Loucy (cell line): ENCODE results near the gene P4HA1.
"Not testable (repeated sequence)": the region's sequence is repeated elsewhere in the genome, so short reads cannot be mapped to it uniquely, and the experiment has no call there.

Experiments
- H2AFZ ChIP-seq: fragments of 200-600 bp; sonication (generic); 2 replicates; pipeline ENCODE4 v1.6.0; 2016; ENCODE audit warnings: antibody characterized with exemption, mild to moderate bottlenecking, low read length, moderate library complexity
- H3F3A ChIP-seq: fragments of 200-600 bp; 2 replicates; pipeline ENCODE4 v1.6.0; 2016; ENCODE audit warnings: antibody characterized with exemption, low read depth, mild to moderate bottlenecking
- H3K27me3 ChIP-seq: fragments of 200-600 bp; sonication (generic); 2 replicates; pipeline ENCODE4 v1.6.1; 2014; ENCODE audit warnings: low read length, mild to moderate bottlenecking; ENCODE audit not compliant: insufficient read depth, poor library complexity, severe bottlenecking
- H3K36me3 ChIP-seq: fragments of 200-600 bp; sonication (generic); 2 replicates; pipeline ENCODE4 v1.6.1; 2016; ENCODE audit warnings: low read length; ENCODE audit not compliant: insufficient read depth
- H3K4me1 ChIP-seq: fragments of 200-600 bp; sonication (generic); 2 replicates; pipeline ENCODE4 v1.5.1; 2014; ENCODE audit warnings: low read length, mild to moderate bottlenecking; ENCODE audit not compliant: insufficient read depth, poor library complexity, severe bottlenecking
- H3K4me2 ChIP-seq: fragments of 200-600 bp; sonication (generic); 2 replicates; pipeline ENCODE4 v1.6.0; 2014; ENCODE audit warnings: antibody characterized with exemption, low read length, low read depth, mild to moderate bottlenecking; ENCODE audit not compliant: poor library complexity, severe bottlenecking
- H3K4me3 ChIP-seq: fragments of 200-600 bp; sonication (generic); 2 replicates; pipeline ENCODE4 v1.5.1; 2014; ENCODE audit warnings: low read length, mild to moderate bottlenecking, mixed read lengths; ENCODE audit not compliant: poor library complexity, severe bottlenecking
- H3K79me2 ChIP-seq: fragments of 200-600 bp; sonication (generic); 2 replicates; pipeline ENCODE4 v1.6.1; 2014; ENCODE audit warnings: low read length; ENCODE audit not compliant: insufficient read depth
- H3K9ac ChIP-seq: fragments of 200-600 bp; sonication (generic); 2 replicates; pipeline ENCODE4 v1.6.0; 2014; ENCODE audit warnings: mild to moderate bottlenecking, low read depth, low read length, moderate library complexity; ENCODE audit not compliant: poor library complexity, severe bottlenecking
- H3K9me2 ChIP-seq: fragments of 200-600 bp; sonication (generic); replicated peaks from 2 replicates; pipeline ENCODE4 v1.6.1; 2016; ENCODE audit warnings: low read depth, low read length, mixed read lengths
- H3K9me3 ChIP-seq: fragments of 200-600 bp; sonication (generic); 2 replicates; pipeline ENCODE4 v1.6.1; 2014; ENCODE audit warnings: mild to moderate bottlenecking, antibody characterized with exemption, low read length, low read depth; ENCODE audit not compliant: insufficient read depth
- H4K20me1 ChIP-seq: fragments of 200-600 bp; sonication (generic); 2 replicates; pipeline ENCODE4 v1.6.0; 2014; ENCODE audit warnings: antibody characterized with exemption, low read length, mild to moderate bottlenecking; ENCODE audit not compliant: insufficient read depth, poor library complexity, severe bottlenecking
- EZH2phosphoT487 ChIP-seq: fragments of 200-600 bp; IDR thresholded peaks from 2 replicates; pipeline ENCODE4 v1.6.1; 2018; ENCODE audit warnings: antibody characterized with exemption, mild to moderate bottlenecking, moderate library complexity, borderline replicate concordance
- TF ChIP-seq, protein P1 (sequence below): fragments of 200-600 bp; sonication (generic); conservative IDR thresholded peaks from 2 replicates; pipeline ENCODE4 v1.5.1; 2014; ENCODE audit warnings: mild to moderate bottlenecking, antibody characterized with exemption, low read length

Gene P4HA1

DNA sequence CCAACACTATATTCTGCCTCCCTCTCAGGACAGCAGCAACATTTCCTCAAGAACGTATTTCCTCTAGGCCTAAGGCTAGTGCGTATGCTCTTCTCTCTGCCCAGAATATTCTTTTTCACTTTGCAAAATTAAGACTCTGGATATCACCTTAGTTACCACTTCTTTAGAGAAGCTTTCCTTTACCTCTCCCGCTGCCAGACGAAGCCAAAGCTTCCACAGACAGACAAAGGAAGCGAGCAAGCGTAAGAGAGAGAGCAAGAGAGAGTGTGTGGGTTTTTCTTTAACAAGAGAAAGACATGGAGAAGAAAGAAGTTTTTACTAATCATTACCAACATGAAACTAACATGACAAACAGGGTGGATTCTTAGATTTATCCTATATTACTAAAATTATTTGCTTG, 64.1 kb downstream of the P4HA1 start:
- no peaks in the 10 kb centered on the region for H3K9me3 ChIP-seq
- no peak overlapping the region for H3K9ac ChIP-seq
- no peak overlapping the region for H3K4me2 ChIP-seq
- no peaks in the 10 kb centered on the region for H3K4me1 ChIP-seq
- peaks cover 64% of the 10 kb centered on the region for H3K36me3 ChIP-seq
- H2AFZ ChIP-seq = no peak overlapping the region
- H3K4me3 ChIP-seq = no peak overlapping the region
- TF ChIP-seq, protein P1, sequence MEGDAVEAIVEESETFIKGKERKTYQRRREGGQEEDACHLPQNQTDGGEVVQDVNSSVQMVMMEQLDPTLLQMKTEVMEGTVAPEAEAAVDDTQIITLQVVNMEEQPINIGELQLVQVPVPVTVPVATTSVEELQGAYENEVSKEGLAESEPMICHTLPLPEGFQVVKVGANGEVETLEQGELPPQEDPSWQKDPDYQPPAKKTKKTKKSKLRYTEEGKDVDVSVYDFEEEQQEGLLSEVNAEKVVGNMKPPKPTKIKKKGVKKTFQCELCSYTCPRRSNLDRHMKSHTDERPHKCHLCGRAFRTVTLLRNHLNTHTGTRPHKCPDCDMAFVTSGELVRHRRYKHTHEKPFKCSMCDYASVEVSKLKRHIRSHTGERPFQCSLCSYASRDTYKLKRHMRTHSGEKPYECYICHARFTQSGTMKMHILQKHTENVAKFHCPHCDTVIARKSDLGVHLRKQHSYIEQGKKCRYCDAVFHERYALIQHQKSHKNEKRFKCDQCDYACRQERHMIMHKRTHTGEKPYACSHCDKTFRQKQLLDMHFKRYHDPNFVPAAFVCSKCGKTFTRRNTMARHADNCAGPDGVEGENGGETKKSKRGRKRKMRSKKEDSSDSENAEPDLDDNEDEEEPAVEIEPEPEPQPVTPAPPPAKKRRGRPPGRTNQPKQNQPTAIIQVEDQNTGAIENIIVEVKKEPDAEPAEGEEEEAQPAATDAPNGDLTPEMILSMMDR = no peak
- TF ChIP-seq EZH2phosphoT487 = no peak
- H3K27me3 ChIP-seq = no peaks in the 10 kb centered on the region
- H3K9me2 ChIP-seq = no peaks in the 10 kb centered on the region
- no peaks in the 10 kb centered on the region for H3K79me2 ChIP-seq
- no peaks in the 10 kb centered on the region for H4K20me1 ChIP-seq
- H3F3A ChIP-seq = no peaks in the 10 kb centered on the region; the same call in 1 of the 2 replicates

DNA sequence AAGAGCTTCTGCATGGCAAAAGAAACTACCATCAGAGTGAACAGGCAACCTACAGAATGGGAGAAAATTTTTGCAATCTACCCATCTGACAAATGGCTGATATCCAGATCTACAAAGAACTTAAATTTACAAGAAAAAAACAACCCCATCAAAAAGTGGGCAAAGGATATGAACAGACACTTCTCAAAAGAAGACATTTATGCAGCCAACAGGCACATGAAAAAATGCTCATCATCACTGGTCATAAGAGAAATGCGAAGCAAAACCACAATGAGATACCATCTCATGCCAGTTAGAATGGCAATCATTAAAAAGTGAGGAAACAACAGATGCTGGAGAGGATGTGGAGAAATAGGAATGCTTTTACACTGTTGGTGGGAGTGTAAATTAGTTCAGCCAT, 70.0 kb downstream of the P4HA1 start:
- H4K20me1 ChIP-seq, H2AFZ ChIP-seq, H3K9ac ChIP-seq, H3K79me2 ChIP-seq, H3K4me3 ChIP-seq, H3K9me3 ChIP-seq, H3K4me1 ChIP-seq, H3K27me3 ChIP-seq, H3K9me2 ChIP-seq, H3K4me2 ChIP-seq, H3F3A ChIP-seq: not testable (repeated sequence)
- H3K36me3 ChIP-seq = peaks cover 41% of the 10 kb centered on the region

DNA sequence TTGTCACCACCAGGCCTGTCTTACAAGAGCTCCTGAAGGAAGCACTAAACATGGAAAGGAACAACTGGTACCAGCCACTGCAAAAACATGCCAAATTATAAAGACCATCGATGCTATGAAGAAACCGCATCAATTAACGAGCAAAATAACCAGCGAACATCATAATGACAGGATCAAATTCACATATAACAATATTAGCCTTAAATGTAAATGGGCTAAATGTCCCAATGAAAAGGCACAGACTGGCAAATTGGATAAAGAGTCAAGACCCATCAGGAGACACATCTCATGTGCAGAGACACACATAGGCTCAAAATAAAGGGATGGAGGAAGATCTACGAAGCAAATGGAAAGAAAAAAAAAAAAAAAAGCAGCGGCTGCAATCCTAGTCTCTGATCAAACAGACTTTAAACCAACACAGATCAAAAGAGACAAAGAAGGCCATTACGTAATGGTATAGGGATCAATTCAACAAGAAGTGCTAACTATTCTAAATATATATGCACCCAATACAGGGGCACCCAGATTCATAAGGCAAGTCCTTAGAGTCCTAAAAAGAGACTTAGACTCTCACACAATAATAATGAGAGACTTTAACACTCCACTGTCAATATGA, 73.1 kb downstream of the P4HA1 start:
- not testable (repeated sequence) for H3K4me1 ChIP-seq, H2AFZ ChIP-seq
- peaks cover 18% of the 10 kb centered on the region; the same call in 1 of the 2 replicates for H3K79me2 ChIP-seq

DNA sequence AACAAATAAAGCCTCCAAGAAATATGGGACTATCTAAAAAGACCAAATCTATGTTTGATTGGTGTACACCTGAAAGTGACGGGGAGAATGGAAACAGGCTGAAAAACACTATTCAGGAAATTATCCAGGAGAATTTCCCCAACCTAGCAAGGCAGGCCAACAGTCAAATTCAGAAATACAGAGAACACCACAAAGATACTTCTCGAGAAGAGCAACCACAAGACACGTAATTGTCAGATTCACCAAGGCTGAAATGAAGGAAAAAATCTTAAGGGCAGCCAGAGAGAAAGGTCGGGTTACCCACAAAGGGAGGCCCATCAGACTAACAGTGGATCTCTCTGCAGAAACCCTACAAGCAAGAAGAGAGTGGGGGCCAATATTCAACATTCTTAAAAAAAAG, 73.7 kb downstream of the P4HA1 start:
- not testable (repeated sequence) for H2AFZ ChIP-seq
- peaks cover 24% of the 10 kb centered on the region; the same call in 1 of the 2 replicates for H3K79me2 ChIP-seq

More for the DNA sequence above, 73.1 kb downstream of the P4HA1 start:
- not testable (repeated sequence) for H3F3A ChIP-seq, H4K20me1 ChIP-seq, H3K9me2 ChIP-seq, H3K9ac ChIP-seq, H3K4me2 ChIP-seq, H3K4me3 ChIP-seq, H3K27me3 ChIP-seq, H3K9me3 ChIP-seq
- peaks cover 48% of the 10 kb centered on the region; the same call in 1 of the 2 replicates for H3K36me3 ChIP-seq

DNA sequence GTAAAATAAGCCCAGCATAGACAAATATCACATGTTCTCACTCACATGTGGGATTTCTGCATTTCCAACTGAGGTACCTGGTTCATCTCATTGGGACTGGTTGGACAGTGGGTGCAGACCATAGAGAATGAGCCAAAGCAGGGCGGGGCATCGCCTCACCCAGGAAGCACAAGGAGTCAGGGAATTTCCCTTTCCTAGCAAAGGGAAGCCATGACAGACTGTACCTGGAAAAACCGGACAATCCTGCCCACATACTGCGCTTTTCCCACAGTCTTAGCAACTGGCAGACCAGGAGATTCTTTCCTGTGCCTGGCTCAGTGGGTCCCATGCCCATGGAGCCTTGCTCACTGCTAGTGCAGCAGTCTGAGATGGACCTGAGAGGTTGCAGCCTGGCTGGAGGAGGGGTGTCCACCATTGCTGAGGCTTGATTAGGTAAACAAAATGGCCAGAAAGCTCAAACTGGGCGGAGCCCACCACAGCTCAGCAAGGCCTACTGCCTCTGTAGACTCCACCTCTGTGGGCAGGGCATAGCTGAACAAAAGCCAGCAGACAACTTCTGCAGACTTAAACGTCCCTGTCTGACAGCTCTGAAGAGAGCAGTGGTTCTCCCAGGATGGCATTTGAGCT, 75.0 kb downstream of the P4HA1 start:
- H3K4me2 ChIP-seq, H4K20me1 ChIP-seq, H3K4me3 ChIP-seq, H3K9me3 ChIP-seq, H3K9ac ChIP-seq, H3K9me2 ChIP-seq, H2AFZ ChIP-seq, H3K4me1 ChIP-seq, H3F3A ChIP-seq, H3K27me3 ChIP-seq: not testable (repeated sequence)
- H3K36me3 ChIP-seq = peaks cover 56% of the 10 kb centered on the region; the same call in 1 of the 2 replicates
- H3K79me2 ChIP-seq = peaks cover 27% of the 10 kb centered on the region; the same call in 1 of the 2 replicates

More for the DNA sequence above, 73.7 kb downstream of the P4HA1 start:
- H3K9me2 ChIP-seq, H3K4me1 ChIP-seq, H3K9ac ChIP-seq, H4K20me1 ChIP-seq, H3K4me2 ChIP-seq, H3K27me3 ChIP-seq, H3K4me3 ChIP-seq, H3F3A ChIP-seq, H3K9me3 ChIP-seq: not testable (repeated sequence)
- H3K36me3 ChIP-seq = peaks cover 50% of the 10 kb centered on the region; the same call in 1 of the 2 replicates
